Fibroblast of mammary gland (primary cell): ENCODE data around the gene CRAMP1.

Experiments
- DNase-seq: peaks from one replicate; pipeline ENCODE4 v3.0.0-alpha.2; 2010; ENCODE audit warnings: low read depth
- H3K4me3 ChIP-seq: 2 replicates; pipeline ENCODE4 v1.5.1; 2011; ENCODE audit warnings: low read depth, mild to moderate bottlenecking, low read length, moderate library complexity; ENCODE audit not compliant: control insufficient read depth
- TF ChIP-seq, protein P1 (sequence below): conservative IDR thresholded peaks from 2 replicates; pipeline ENCODE4 v1.5.1; 2011; ENCODE audit warnings: low read depth, low read length, inconsistent platforms; ENCODE audit not compliant: control insufficient read depth, insufficient read depth

The CRAMP1 gene

DNA sequence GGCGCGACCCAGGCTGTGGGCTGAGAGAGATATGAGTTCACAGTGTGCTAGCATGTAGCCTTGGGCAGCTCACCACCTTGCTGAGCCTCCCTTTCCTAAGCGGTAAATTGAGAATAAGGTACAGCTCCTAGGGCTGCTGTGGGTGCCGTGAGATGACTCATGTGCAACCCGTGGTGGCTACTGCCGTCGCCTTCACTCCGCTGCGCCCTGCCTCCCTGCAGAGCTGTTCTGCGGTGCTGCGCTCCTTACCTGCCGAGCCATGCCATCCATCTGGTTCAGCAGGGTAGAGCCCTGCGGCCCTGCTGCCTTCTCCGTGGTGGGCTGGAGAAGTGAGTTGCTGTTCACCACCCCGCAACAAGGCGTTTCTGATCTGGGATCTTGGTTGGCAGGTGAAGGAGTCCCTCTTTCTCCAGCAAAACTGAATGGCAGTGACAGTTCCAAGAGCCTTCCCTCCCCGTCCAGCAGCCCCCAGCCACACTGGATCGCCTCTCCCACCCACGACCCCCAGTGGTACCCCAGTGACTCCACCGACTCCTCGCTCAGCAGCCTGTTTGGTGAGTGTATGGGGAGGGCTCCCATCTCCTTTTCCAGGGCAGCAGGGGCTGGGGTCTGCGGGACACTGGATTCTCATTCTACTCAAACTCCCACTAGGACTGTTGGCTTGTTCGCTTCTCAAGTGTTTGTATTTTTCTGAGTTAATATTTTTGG, 56.6 kb downstream of the CRAMP1 start:
- H3K4me3 ChIP-seq: no peak overlapping the region
- TF ChIP-seq, protein P1, sequence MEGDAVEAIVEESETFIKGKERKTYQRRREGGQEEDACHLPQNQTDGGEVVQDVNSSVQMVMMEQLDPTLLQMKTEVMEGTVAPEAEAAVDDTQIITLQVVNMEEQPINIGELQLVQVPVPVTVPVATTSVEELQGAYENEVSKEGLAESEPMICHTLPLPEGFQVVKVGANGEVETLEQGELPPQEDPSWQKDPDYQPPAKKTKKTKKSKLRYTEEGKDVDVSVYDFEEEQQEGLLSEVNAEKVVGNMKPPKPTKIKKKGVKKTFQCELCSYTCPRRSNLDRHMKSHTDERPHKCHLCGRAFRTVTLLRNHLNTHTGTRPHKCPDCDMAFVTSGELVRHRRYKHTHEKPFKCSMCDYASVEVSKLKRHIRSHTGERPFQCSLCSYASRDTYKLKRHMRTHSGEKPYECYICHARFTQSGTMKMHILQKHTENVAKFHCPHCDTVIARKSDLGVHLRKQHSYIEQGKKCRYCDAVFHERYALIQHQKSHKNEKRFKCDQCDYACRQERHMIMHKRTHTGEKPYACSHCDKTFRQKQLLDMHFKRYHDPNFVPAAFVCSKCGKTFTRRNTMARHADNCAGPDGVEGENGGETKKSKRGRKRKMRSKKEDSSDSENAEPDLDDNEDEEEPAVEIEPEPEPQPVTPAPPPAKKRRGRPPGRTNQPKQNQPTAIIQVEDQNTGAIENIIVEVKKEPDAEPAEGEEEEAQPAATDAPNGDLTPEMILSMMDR: no peak
- DNase-seq: no peak

DNA sequence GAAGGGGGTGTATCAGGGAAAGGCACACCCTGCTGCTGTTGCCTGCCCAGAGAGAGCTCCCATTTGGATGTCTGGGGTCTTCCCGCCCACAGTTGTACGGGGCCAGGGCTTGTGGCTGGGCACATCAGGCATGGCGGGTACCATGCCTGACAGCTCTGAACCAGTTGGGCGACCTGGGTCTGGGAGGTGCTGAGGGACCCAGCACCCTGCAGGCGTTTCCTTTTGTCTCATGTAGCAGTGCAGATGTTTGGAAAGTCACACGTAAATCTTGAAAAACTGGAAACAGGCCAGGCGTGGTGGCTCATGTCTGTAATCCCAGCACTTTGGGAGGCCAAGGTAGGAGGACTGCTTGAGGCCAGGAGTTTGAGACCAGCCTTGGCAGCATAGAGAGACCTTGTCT, 57.5 kb downstream of the CRAMP1 start:
- no peak for DNase-seq
- no peak overlapping the region for H3K4me3 ChIP-seq
- TF ChIP-seq, protein P1: no peak

DNA sequence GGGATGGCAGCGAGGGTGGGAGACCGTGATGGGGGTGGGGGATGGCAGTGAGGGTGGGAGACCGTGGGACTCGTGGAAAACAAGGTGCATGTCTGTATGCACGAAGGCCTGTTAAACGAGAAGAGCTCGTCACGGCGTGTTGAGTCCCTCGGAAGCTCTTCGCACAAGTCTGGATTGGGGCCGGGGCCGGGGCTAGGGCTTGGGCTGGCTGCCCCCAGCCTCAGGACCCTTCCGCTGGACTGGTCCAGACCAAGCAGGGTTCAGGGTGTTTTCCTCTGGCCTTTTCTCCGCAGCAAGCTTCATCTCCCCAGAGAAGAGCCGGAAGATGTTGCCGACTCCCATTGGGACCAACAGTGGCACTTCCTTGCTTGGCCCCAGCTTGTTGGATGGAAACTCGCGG, 58.2 kb downstream of the CRAMP1 start:
- TF ChIP-seq, protein P1: no peak
- no peak overlapping the region for H3K4me3 ChIP-seq
- DNase-seq: no peak

GRCh38 chr16:1670866-1671265, 58.7 kb downstream of the CRAMP1 start:
- no peak overlapping the region for H3K4me3 ChIP-seq
- TF ChIP-seq, protein P1: no peak
- DNase-seq: no peak

- no peak for DNase-seq
- H3K4me3 ChIP-seq: no peak overlapping the region
- TF ChIP-seq, protein P1: no peak
Observed at GRCh38 chr16:1673424-1674151, 61.4 kb downstream of the CRAMP1 start.

DNA sequence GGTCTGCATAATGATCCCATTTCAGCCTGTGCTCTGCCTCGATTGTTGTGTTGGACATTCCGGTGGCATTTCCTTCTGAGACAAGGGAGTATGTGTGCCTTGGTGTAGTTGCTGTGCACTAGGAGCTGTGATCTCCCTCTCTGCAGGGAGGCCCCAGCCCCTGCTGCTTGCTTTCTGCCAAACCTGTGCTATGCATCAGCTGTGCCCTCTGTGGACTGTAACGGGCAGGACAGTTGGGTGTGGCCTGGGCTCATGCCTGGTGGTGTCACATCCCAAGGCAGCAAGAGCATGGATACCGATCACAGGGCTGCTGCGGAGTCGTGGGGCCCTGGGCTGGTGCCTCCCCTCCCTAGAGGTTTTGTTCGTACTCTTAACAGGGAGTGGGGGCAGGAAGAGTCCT, 62.1 kb downstream of the CRAMP1 start:
- no peak overlapping the region for H3K4me3 ChIP-seq
- TF ChIP-seq, protein P1: no peak
- no peak for DNase-seq
